K562 (cell line): ENCODE results near the gene ANKRD33. TPM values are rescaled to one million over a fixed set of nuclear protein-coding genes. Genes with fewer than 3 reads are reported as not detected.
A peak's percentile ranks its signal among the peaks of the same experiment; 100 is the strongest.

Experiments
- EP400 ChIP-seq: fragments of 450-650 bp; IDR thresholded peaks from 2 replicates; pipeline ENCODE4 v1.6.1; 2017; ENCODE audit warnings: antibody characterized with exemption, mild to moderate bottlenecking, moderate library complexity
- FOXM1 ChIP-seq, 2 experiments: fragments of 450-650 bp in 1 of 2; sonication (generic) in 1 of 2; formaldehyde crosslinking in 1 of 2; IDR thresholded peaks; 2 replicates each; pipeline versions ENCODE4 v1.6.1 to v1.9.0; 2017 to 2022; ENCODE audit warnings: low read depth in 2 of 2, mild to moderate bottlenecking in 2 of 2, missing genetic modification reagents in 1 of 2, moderate library complexity in 1 of 2
- GMEB1 ChIP-seq: fragments of 250-450 bp; sonication (Bioruptor Pico); IDR thresholded peaks from 2 replicates; pipeline ENCODE4 v1.4.0; 2020; ENCODE audit warnings: mild to moderate bottlenecking
- KDM5B ChIP-seq: fragments of 200-600 bp; sonication (generic); IDR thresholded peaks from 2 replicates; pipeline ENCODE4 v1.6.1; 2012; ENCODE audit warnings: low read depth, mild to moderate bottlenecking, moderate library complexity, low read length, control low read depth, inconsistent platforms; ENCODE audit not compliant: insufficient replicate concordance
- LARP7 ChIP-seq: fragments of 450-650 bp; IDR thresholded peaks from 2 replicates; pipeline ENCODE4 v1.6.1; 2016
- NELFE ChIP-seq: IDR thresholded peaks from 2 replicates; pipeline ENCODE4 v1.6.1; 2011; ENCODE audit warnings: mild to moderate bottlenecking; ENCODE audit not compliant: insufficient read depth, insufficient read length
- RBBP5 ChIP-seq: fragments of 200-600 bp; sonication (generic); IDR thresholded peaks from 2 replicates; pipeline ENCODE4 v1.6.1; 2012; ENCODE audit warnings: borderline replicate concordance, mild to moderate bottlenecking, low read length, control low read depth, inconsistent platforms; ENCODE audit not compliant: insufficient read depth, poor library complexity, severe bottlenecking
- RHOXF2B ChIP-seq: fragments of 250-450 bp; sonication (Bioruptor Pico); conservative IDR thresholded peaks from 2 replicates; pipeline ENCODE4 v1.5.1; 2021
- TEAD1 ChIP-seq, 2 experiments: fragments of 450-650 bp in 1 of 2; sonication (generic) in 1 of 2; formaldehyde crosslinking; IDR thresholded peaks; 2 replicates each; pipeline versions ENCODE4 v1.4.0 to v1.8.0; 2020 to 2022; ENCODE audit warnings: mild to moderate bottlenecking in 2 of 2, missing genetic modification reagents in 1 of 2
- ZBTB1 ChIP-seq: sonication (generic); formaldehyde crosslinking; IDR thresholded peaks from 2 replicates; pipeline ENCODE4 v1.8.1; 2023; ENCODE audit warnings: missing genetic modification reagents, low read depth, mild to moderate bottlenecking, borderline replicate concordance
- ZEB2 ChIP-seq: fragments of 450-650 bp; IDR thresholded peaks from 2 replicates; pipeline ENCODE4 v1.6.1; 2016
- ZNF121 ChIP-seq: sonication (generic); formaldehyde crosslinking; conservative IDR thresholded peaks from 2 replicates; pipeline ENCODE4 v1.8.0; 2022; ENCODE audit warnings: missing genetic modification reagents
- ZNF407 ChIP-seq: fragments of 450-650 bp; IDR thresholded peaks from 2 replicates; pipeline ENCODE4 v1.6.1; 2016; ENCODE audit warnings: low read depth
- polyA plus RNA-seq, 8 experiments: library from polyadenylated mRNA; depleted of rRNA in 4 of 8; stranded (reverse) in 5 of 8; unstranded in 3 of 8; fragments of >200 nt; fragmentation: Nextera tagmentation in 2 of 8; fragmentation: Illumina TruSeq in 1 of 8; extraction: Ambion mirVana in 2 of 8; extraction: Trizol in 1 of 8; gene quantifications; 2 replicates each; pipeline versions ENCODE4 v1.2.1 to v1.2.3, GENCODE V29; 2011 to 2014; ENCODE audit warnings: inconsistent platforms in 1 of 8, missing spikeins in 1 of 8
- total RNA-seq, 7 experiments: library from RNA; depleted of rRNA in 6 of 7; stranded (reverse); fragments of >200 nt in 6 of 7; fragmentation: Illumina TruSeq in 2 of 7; extraction: Trizol in 2 of 7; gene quantifications; 2 replicates each; pipeline versions ENCODE4 v1.2.1 to v1.2.3, GENCODE V29; 2011 to 2021; ENCODE audit warnings: low replicate concordance in 1 of 7
- TF ChIP-seq, protein P1 (sequence below), 2 experiments: fragments of 450-650 bp in 1 of 2; sonication (generic) in 1 of 2; formaldehyde crosslinking in 1 of 2; IDR thresholded peaks in 1 of 2; conservative IDR thresholded peaks in 1 of 2; 2 replicates each; pipeline versions ENCODE4 v1.6.1 to v1.8.1; 2016 to 2023; ENCODE audit warnings: mild to moderate bottlenecking in 2 of 2, moderate library complexity in 2 of 2, inconsistent platforms in 1 of 2, missing genetic modification reagents in 1 of 2

The ANKRD33 gene
- total and polyA plus RNA-seq, 9 of the 15 experiments (the other 6 are each of a cell fraction or from before 2014, with no cell fraction given): 0.04 to 0.11 (median 0.07) TPM; not detected in 4

GRCh38 chr12:51908876-51909592, 21.1 kb downstream of the ANKRD33 start (continued):
- TF ChIP-seq TEAD1 (CRISPR knock-in tag; IDR thresholded peaks at IDR 0.05) (no peak), LARP7 (no peak), ZEB2 (peak; percentile 45; the same call in 1 of the 2 replicates), EP400 (no peak), FOXM1 (IDR thresholded peaks at IDR 0.05; ENCODE audit: low read depth) (peak; percentile 24; the same call in 1 of the 2 replicates), FOXM1 (CRISPR knock-in tag; IDR thresholded peaks at IDR 0.05; ENCODE audit: low read depth) (no peak), GMEB1 (no peak), RHOXF2B (CRISPR knock-in tag) (no peak), RBBP5 (no peak), ZNF121 (peak; percentile 83), NELFE (no peak), ZNF407 (no peak), KDM5B (no peak), ZBTB1 (no peak)
- TF ChIP-seq, protein P1, sequence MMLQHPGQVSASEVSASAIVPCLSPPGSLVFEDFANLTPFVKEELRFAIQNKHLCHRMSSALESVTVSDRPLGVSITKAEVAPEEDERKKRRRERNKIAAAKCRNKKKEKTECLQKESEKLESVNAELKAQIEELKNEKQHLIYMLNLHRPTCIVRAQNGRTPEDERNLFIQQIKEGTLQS (IDR thresholded peaks at IDR 0.05): no peak
- TF ChIP-seq, protein P1 (CRISPR knock-in tag; conservative IDR thresholded peaks at IDR 0.05): no peak
